GM21515 (cell line): ENCODE results near the gene GPR137.
"Not testable (repeated sequence)": the region's sequence is repeated elsewhere in the genome, so short reads cannot be mapped to it uniquely, and the experiment has no call there.

ENCODE experiments used
- ATAC-seq: cut with Tn5 transposase; IDR thresholded peaks from one replicate; pipeline ENCODE4 v1.9.1; 2021; ENCODE audit not compliant: unreplicated experiment

The GPR137 gene

GRCh38 chr11:64317961-64318765 lies 32.5 kb downstream of the GPR137 start, which contains the start of gene PRDX5:
Gene PRDX5, plus strand, starts transcription at chr11:64318121. Its CDS starts 95 bp downstream, at chr11:64318216.
- ATAC-seq: peak; percentile 61

GRCh38 chr11:64318766-64319761 lies 33.4 kb downstream of the GPR137 start:
- ATAC-seq: no peak

GRCh38 chr11:64320556-64320955 lies 34.9 kb downstream of the GPR137 start:
- ATAC-seq: no peak

GRCh38 chr11:64321026-64321425 lies 35.4 kb downstream of the GPR137 start:
- ATAC-seq: no peak

GRCh38 chr11:64321533-64321932 lies 35.9 kb downstream of the GPR137 start:
- no peak for ATAC-seq

GRCh38 chr11:64322925-64323260 lies 37.2 kb downstream of the GPR137 start:
- ATAC-seq: no peak

- no peak for ATAC-seq
These were observed 37.7 kb downstream of the GPR137 start for GRCh38 chr11:64323373-64323772.

GRCh38 chr11:64323984-64324383 lies 38.3 kb downstream of the GPR137 start:
- ATAC-seq: not testable (repeated sequence)

- no peak for ATAC-seq
These were observed 39.2 kb downstream of the GPR137 start for GRCh38 chr11:64324692-64325469.

- no peak for ATAC-seq
These were observed 41.7 kb downstream of the GPR137 start for GRCh38 chr11:64327375-64327774.

- ATAC-seq: no peak
These were observed 42.3 kb downstream of the GPR137 start for GRCh38 chr11:64327993-64328392.

- ATAC-seq: no peak
These were observed 45.2 kb downstream of the GPR137 start for GRCh38 chr11:64330888-64331287.

- peak; percentile 44 for ATAC-seq
These were observed 46.1 kb downstream of the GPR137 start for GRCh38 chr11:64331569-64332371.

GRCh38 chr11:64333556-64333955 lies 47.9 kb downstream of the GPR137 start:
- ATAC-seq: no peak

- ATAC-seq: peak; percentile 67
These were observed 49.4 kb downstream of the GPR137 start for GRCh38 chr11:64334764-64335735.

GRCh38 chr11:64337538-64338249 lies 52.0 kb downstream of the GPR137 start:
- ATAC-seq: no peak

- ATAC-seq: no peak
These were observed 53.1 kb downstream of the GPR137 start for GRCh38 chr11:64338716-64339115.
